Measurements from ENCODE around the gene TPRG1. TPM values are rescaled to one million over a fixed set of nuclear protein-coding genes. Genes with fewer than 3 reads are reported as not detected.

TPRG1 gene
- total RNA-seq, 4 donors from 2014 or later: 0.66 to 23.1 (median 5.6) TPM; not detected in 1

GRCh38 chr3:189304465-189305351 lies 132.9 kb downstream of the TPRG1 start:
- Histone ChIP-seq H3K4me3 (no peak overlapping the region), H3K9me3 (no peaks in the 10 kb centered on the region), H3K36me3 (no peaks in the 10 kb centered on the region), H3K27ac (peak overlapping the region in 2 of 4 donors; percentile 47 to 66), H3K4me1 (peaks cover 0 to 16% (median 0%) of the 10 kb centered on the region in 4 donors), H3K27me3 (no peaks in the 10 kb centered on the region)
- no peak for TF ChIP-seq POLR2A (IDR thresholded peaks at IDR 0.05)
- TF ChIP-seq CTCF (IDR thresholded peaks at IDR 0.05): no peak
- peak in 2 of 3 donors; percentile 51 to 58 for DNase-seq

GRCh38 chr3:189305412-189305811 lies 133.6 kb downstream of the TPRG1 start:
- H3K27ac ChIP-seq: peak overlapping the region in 2 of 4 donors; percentile 47 to 66
- TF ChIP-seq CTCF (IDR thresholded peaks at IDR 0.05) (no peak), POLR2A (IDR thresholded peaks at IDR 0.05) (no peak)
- H3K36me3 ChIP-seq: no peaks in the 10 kb centered on the region
- no peaks in the 10 kb centered on the region for H3K27me3 ChIP-seq
- no peak for DNase-seq
- peaks cover 0 to 16% (median 0%) of the 10 kb centered on the region in 4 donors for H3K4me1 ChIP-seq
- no peaks in the 10 kb centered on the region for H3K9me3 ChIP-seq
- no peak overlapping the region for H3K4me3 ChIP-seq

GRCh38 chr3:189307963-189308362 lies 136.2 kb downstream of the TPRG1 start:
- peaks cover 0 to 16% (median 0%) of the 10 kb centered on the region in 4 donors for H3K4me1 ChIP-seq
- H3K27ac ChIP-seq: no peak overlapping the region
- no peaks in the 10 kb centered on the region for H3K9me3 ChIP-seq
- no peak for DNase-seq
- no peak overlapping the region for H3K4me3 ChIP-seq
- H3K36me3 ChIP-seq: no peaks in the 10 kb centered on the region
- H3K27me3 ChIP-seq: no peaks in the 10 kb centered on the region
- TF ChIP-seq CTCF (IDR thresholded peaks at IDR 0.05) (no peak), POLR2A (IDR thresholded peaks at IDR 0.05) (no peak)

GRCh38 chr3:189308608-189309007 lies 136.8 kb downstream of the TPRG1 start:
- Histone ChIP-seq H3K9me3 (no peaks in the 10 kb centered on the region), H3K4me1 (peaks cover 0 to 16% (median 0%) of the 10 kb centered on the region in 4 donors), H3K27me3 (no peaks in the 10 kb centered on the region), H3K36me3 (no peaks in the 10 kb centered on the region), H3K4me3 (no peak overlapping the region), H3K27ac (no peak overlapping the region)
- TF ChIP-seq POLR2A (IDR thresholded peaks at IDR 0.05) (no peak), CTCF (IDR thresholded peaks at IDR 0.05) (no peak)
- DNase-seq: no peak

- Histone ChIP-seq H3K27me3 (no peaks in the 10 kb centered on the region), H3K36me3 (no peaks in the 10 kb centered on the region), H3K4me3 (no peak overlapping the region), H3K4me1 (peaks cover 0 to 10% (median 0%) of the 10 kb centered on the region in 4 donors), H3K9me3 (no peaks in the 10 kb centered on the region), H3K27ac (no peak overlapping the region)
- no peak for TF ChIP-seq POLR2A (IDR thresholded peaks at IDR 0.05)
- TF ChIP-seq CTCF (IDR thresholded peaks at IDR 0.05): no peak
- no peak for DNase-seq
Measured at GRCh38 chr3:189309400-189309975, 137.7 kb downstream of the TPRG1 start.

Data from Peyer's patch (tissue), 4 donors.